NCI-H82 (cell line): Measurements from ENCODE around the gene ZNF365.
"Not testable (repeated sequence)": the region's sequence is repeated elsewhere in the genome, so short reads cannot be mapped to it uniquely, and the experiment has no call there.

Source experiments
- DNase-seq: peaks from one replicate; lab custom pipeline; 2025; lab: John Stamatoyannopoulos, UW

The ZNF365 gene

DNA sequence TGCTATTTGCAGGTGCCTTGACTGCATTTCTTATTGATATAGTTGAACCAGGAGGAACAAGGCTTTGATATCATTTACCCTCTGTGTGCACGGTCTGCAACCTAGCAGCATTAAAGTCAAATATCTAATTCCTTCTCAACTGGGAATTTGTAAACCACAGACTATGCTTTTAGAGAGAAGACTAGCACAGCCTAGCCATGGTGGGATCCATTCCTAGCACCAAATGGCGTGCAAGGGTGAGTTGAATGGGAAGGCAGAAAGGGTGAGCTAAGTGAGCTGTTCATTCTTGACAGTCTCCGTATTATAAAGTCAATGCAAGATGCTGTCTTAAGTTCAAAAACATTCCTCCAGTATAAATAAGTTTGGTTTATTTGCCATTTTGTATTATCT is 2.9 kb downstream of the ZNF365 start:
- DNase-seq: no peak

DNA sequence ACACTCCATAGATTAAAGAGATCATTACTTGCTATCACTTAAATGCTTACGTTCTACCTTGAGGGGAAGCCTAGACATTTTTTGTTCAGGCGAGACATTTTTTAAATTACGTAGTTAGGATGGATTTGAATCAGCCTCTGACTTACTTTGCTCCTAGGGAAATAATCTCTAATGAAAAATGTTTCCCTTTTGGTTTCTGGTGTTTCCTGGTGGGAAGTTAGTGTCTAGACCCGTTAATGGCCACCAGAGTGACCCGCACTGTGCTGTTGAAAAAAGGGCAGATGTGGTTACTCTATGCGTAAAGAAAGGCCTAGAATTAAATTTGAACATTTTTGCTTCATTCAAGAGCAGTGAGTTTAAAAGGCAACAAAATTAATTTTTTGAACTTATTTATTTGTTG is 3.8 kb downstream of the ZNF365 start:
- no peak for DNase-seq

DNA sequence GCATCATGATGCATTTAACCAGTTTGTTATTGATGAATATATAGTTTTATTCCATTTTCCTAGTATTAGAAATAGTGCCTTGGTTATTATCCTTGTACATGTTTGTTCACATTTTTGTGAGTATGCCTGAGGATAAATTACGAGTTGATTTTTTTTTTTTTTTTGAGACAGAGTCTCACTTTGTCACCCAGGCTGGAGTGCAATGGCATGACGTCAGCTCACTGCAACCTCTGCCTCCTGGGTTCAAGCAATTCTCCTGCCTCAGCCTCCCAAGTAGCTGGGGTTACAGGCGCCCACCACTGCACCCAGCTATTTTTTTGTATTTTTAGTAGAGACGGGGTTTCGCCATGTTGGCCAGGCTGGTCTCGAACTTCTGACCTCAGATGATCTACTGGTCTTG is 4.7 kb downstream of the ZNF365 start:
- not testable (repeated sequence) for DNase-seq

DNA sequence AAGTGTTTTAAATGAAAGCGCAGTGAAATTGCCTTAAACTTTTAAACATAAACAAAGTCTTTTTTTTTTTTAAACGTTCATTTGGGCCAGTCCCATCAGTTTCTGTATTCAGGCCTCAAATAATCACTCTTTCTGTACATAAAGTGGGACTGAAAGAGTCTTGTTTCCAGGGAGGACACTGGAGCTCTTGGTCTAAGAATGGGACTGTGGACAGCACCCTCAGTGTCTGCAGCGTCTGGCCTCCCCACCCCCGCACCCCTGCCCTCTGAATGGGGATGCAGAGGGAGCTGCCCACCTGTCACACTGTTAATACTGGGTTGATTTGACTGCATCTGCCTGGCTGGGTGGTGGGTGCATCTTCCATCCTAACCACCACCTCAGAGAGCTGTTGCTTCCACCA is 5.2 kb downstream of the ZNF365 start:
- no peak for DNase-seq

DNA sequence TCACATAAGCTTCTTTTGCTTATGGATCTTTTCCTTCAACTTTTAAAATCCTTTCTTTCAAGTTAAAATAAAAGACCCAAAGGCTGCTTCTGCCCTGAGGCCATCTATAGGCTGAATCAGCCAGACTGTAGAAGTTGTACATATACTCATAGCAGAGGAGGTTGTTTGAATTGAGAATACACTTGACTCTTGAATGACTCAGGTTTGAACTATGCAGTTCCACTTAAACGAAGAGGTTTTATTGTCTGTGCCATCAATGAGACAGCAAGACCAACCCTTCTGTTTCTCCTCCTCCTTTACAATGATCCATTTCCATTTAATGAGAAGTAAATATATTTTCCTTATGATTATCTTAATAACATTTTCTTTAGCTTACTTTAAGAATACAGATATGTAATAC is 5.8 kb downstream of the ZNF365 start:
- no peak for DNase-seq

DNA sequence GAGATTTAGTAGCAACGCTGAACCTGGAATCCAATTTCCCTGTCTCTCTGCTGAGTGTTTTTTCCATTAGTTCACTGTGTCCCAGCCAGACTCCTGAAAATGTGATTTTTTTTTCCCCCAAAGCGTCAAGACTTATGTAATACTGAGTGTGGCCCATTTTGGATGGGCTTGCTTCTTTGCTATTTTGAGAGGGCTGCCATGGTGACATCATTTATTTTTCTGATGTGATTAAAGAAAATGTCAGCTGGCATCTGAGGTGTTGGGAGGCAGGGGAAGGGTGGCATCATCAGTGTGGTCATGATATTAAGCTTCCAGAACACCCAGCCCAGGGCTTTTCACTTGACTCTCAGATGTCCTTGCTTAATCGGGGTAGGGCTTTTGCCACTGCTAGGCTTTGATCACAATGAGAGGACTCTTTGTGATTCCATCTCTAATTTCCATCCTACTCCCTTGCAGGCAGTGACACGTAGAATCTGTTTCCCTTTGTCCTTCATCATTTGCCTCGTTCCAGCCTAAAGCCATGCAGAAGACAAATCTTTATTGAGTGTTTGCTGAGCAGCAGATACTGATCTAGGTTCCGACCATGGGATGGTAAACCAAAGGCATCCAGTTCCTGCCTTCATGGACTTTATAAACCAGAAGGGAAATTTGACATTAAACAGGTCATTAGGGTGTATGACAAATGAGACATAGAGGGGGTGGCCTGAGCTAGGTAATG is 7.4 kb downstream of the ZNF365 start:
- no peak for DNase-seq

DNA sequence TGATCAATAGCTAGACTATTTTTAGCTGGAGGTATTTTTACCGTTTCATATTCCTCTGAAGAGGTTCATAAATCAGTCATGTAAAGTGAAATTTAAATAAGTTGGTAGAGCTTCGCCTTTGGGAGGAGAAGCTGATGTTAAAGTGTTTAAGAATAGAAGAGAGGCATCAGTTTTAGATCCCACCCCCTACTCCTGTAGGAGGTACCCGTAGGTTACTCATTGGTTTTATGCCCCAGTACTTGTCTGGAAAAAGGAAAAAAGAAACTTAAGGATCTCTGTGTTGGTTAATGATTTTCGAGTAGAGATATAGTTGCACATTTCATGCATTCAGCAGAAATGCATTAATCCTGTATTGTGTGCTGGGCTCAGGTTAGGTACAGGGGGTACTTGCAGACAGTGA is 8.7 kb downstream of the ZNF365 start:
- no peak for DNase-seq

DNA sequence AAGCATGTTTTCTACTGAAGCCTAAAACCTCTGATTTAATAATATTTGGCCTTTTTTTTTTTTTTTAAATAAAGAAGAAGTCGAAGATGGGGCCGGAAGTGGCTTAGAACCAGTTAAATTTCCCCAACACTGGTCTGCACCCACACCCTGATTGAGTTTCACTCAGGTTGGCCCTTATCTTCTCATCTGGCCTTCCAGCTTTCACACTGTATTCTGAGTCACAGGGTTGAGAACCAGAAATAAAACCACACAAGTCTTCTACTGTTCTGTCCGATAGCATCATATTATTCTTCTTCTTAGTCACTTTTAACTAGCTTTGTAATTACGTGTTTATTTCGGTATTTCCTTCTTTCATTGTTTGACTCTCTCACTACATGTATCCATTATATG is 9.9 kb downstream of the ZNF365 start:
- DNase-seq: no peak

DNA sequence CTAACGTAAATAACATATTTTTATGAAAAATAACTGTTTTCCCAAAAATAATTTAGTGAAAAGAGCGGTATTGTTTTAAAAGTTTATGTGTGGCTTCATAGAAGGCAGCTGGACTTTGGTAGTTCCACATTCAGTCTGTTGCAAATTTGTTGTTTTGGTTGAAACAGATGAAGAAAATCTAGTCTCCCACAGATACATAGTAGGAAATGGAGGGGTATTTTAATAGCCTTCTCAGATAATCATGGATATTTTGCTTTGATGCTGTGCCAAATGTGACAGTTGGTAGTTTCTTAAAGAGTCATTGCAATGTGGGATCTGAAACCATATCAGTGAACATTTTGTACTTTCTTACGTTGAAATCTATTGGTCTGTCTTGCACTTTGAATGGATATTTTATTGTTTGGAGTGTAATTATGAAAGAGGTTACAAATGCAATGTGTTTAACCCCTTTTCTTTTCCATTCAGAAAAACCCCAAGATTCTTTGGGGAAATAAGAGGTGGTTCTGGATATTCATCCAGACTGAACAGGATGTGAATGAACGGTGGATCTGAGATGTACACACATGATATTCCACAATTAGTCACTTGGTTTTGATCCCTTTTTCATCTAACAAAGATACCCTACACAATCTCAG is 10.4 kb downstream of the ZNF365 start:
- no peak for DNase-seq

DNA sequence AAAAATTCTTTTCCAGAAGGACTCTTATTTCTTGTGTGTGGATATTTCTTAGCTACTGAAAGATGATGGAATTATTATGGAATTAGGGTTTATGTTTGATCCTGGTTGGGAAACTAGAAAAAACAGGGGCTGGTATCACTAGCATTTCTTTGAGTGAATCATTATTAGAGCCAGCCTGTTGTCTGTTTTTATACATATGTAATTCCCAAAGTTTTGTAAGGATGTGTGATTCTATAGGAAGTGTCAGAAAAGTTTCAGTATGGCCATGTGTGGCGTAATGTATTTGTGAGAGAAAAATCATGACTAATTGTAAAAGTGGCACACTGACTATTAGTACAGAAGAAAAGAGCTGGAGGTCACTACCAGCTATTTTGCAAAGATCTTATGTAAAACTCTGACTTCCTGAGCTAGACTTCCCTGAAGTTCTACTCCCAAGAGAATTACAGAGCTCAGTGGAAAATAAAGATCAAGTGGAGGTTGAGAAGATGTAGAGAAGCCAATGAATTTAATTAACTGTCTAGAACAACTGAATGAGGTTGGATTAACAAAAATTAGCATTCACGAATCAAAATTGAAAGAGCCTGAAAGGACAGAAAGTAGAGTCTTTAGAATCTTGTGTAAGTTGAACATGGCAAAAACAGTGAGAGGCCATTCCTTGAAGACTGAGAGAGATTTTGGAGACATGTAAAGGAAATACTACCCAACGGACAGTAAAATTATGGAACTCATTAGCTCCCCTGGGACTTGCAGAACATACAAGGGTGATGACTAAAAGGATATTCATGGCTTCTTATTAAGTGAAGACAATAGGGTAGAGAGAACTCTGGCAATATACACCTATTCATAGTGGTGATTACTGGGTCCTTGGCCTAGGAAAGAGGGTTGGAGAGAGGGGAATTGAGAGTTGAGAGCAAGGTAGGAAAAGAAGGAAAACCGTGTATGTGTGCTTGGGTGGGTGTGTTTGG is 12.5 kb downstream of the ZNF365 start:
- DNase-seq: no peak

DNA sequence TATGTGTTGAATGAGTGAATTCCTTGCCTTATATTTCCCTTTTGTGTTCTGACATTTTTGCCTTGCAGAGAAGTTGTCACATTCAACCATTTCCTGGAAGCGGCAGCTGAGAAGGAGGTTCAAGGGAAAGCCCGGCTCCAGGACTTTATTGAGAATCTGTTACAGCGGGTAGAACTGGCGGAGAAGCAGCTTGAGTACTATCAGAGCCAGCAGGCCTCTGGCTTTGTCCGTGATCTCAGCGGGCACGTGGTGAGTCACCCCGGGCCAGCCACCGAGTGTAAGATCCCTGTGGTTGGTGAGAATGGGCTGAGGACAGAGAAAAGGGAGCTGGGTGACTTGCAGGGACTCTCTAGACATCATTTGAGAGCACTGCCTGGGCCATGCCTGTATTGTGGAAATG is 14.2 kb downstream of the ZNF365 start:
- DNase-seq: no peak

DNA sequence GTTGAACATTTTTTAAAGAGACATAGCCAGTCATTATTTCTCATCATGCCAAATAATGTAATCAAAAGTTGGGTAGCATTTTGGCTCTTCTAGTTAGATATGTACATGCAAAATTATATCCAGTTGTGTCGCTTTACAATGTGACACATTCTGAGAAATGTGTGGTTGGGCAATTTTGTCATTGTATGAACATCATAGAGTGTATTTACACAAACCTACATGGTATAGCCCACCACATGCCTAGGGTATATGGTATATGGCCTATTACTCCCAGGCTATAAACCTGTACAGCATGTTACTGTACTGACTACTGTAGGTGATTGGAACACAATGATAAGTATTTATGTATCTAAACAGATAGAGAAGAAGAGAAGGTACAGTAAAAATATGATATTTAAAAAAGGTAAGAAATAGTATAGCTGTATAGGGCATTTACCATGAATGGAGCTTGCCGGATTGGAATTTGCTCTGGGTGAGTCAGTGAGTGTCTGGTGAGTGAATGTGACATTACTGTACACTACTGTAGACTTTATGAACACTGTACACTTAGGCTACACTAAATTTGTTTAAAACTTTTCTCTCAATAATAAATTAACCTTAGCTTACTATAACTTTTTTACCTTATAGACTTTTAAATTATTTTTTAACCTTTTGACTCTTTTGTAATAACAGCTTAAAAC is 16.5 kb downstream of the ZNF365 start:
- no peak for DNase-seq

DNA sequence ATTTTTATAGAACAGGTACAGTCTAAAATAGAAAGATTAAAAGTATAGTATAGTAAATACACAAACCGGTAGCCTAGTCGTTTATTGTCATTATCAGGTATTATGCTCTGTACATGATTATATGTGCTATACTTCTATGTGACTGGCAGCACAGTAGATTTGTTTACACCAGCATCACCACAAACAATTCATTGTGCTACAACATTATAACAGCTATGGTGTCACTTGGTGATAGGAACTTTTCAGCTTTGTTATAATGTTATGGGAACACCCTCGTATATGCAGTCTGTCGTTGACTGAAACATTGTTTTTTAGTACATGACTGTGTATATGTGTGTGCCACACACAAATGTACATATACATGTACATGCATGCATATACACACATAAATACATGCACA is 19.1 kb downstream of the ZNF365 start:
- no peak for DNase-seq

DNA sequence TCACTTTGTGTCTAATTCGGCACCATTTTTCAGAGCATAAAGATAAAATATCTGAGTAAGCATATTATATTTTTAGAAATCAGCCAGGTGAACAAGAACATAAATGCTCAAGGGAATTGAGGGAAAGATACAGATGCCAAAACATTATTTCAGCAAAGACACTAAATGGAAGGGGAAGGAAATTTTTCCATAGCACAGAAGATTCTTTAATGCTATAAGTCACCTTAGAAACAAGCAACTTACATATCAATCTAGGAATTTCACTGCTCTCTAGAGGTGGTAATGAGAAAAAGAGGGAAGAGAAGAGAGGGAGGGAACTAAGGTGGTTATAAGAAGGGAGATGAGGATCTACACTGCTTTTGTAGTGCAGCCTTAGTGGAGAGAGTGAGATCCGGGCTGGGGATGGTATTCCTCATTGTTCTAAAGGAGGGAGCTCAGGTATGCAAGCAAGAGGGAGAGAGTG is 20.4 kb downstream of the ZNF365 start:
- no peak for DNase-seq

DNA sequence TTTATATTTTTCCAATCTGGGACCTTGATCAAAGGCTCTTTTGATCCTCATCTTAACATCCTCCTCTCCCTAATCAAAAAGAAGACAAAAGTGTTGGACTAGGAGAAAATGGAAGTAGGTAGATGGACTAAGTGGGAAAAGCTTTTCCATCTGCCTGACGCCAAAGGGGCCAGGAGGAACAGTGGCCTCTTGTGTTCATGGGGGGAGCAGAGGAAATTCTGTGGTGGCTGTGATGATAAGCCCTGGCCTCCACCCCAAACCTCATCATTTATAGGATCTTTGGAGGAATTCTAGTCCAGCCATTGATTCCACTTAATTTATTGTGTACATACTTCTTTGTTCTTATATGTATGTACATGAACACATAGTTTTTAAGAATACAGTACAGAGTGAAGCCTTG is 21.7 kb downstream of the ZNF365 start:
- no peak for DNase-seq

DNA sequence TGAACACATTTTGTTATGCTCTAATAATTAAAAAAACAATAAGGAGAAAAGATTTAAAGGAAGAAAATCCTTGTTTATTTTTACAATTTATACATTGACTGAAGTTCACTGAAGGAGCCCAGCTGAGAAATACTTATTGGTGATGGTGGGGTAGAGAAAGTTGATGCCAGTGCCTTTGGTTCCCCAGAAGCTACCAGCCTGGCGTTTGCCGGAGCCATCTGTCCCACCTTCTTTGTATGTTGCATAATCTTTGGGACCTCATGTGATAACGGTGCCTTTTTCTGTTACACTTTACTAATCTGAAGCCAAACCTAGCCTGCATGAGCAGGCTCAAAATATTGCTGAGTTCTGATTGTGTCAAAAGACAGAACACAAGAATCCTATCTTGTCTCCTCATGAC is 22.7 kb downstream of the ZNF365 start:
- no peak for DNase-seq

DNA sequence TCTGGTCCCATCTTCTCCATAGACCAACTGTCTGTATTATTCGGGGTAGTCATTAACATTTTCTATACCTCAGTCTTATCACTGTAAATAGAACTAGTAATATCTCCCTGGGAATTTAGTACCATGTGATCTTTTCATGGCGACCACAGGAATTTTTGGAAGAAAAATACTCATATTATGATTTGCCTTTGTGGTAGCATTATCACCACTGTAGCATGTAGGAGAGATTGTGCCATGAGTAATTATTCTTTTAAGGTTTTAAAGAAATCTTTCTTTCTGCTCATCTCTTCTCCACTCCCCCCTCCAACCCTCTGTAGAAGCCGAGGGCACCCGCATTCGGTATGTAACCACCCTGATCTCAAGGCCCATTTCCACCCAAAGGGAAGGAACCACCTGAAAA is 25.0 kb downstream of the ZNF365 start:
- no peak for DNase-seq

DNA sequence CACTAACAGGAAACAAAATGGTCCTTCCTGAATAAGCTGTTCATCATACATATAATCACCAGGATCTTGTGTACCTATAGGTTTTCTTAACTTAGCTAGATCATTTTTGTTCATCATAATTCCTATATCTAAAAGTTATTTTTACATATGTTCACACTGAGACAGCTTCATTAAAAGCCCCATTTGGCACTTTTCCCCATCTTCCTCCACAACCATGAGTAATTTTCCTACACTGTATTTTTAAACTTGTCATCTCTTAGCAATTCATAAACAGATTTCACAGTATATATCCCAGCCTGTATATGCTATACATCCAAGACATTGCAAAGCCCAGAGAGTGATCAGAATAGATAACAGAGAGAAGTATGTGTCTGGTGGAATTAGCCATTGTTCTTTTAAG is 28.3 kb downstream of the ZNF365 start:
- DNase-seq: no peak

DNA sequence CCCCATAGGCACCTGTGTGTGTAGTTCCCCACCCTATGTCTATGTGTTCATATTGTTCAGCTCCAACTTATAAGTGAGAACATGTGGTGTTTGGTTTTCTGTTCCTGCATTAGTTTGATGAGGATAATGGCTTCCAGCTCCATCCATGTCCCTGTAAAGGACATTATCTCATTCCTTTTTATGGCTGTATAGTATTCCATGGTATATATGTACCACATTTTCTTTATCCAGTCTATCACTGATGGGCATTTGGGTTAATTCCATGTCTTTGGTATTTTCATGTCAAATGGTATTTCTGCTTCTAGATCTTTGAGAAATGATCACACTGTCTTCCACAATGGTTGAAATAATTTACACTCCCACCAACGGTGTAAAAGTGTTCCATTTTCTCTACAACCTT is 36.4 kb downstream of the ZNF365 start:
- not testable (repeated sequence) for DNase-seq

DNA sequence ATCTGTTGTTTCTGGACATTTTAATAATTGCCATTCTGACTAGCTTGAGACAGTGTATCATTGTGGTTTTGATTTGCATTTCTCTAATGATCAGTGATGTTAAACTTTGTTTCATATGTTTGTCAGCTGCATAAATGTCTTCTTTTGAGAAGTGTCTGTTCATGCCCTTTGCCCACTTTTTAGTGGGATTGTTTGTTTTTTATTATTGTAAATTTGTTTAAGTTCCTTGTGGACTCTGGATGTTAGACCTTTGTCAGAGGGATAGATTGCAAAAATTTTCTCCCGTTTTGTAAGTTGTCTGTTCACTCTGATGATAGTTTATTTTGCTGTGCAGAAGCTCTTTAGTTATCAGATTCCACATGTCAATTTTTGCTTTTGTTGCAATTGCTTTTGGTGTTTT is 36.8 kb downstream of the ZNF365 start:
- DNase-seq: not testable (repeated sequence)

DNA sequence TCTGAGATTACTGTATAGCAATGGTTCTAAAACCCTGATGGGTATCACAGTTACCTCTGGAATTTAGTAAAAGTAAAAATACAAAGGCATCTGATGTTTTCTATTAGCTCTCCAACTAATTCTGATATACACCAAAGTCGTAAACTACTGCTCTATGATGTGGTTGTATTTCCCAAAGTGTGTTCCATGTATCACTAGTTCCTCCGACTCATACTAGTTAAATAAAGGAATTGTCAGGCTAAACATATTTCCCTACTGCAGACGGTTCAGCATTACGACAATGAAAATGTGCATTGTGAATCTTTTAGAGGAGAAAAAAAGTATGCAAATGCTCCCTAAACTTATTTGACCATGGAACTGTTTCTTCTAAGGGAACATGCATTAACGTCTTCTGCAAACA is 38.9 kb downstream of the ZNF365 start:
- DNase-seq: no peak

DNA sequence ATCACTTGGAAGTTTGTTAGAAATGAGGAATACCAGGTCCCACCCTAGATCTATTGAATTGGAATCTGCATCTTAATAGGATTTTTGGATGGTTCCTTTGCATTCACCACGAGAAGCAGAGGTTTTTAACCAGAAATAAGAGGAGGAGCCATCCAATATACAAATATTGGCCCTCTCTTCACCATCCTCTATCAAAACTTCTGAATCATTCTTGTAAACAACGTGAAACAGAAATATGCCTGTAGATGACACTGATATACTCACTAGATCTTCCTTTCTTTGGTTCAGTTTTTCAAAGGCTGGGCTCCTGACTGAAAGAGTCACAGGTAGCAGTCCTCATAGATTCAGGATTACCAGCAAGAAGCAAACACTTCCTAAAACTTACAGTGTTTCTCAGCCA is 39.5 kb downstream of the ZNF365 start:
- DNase-seq: no peak
